A673 (cell line): ENCODE data around the gene FBLN5. TPM values are rescaled to one million over a fixed set of nuclear protein-coding genes. Genes with fewer than 3 reads are reported as not detected.

ENCODE experiments used
- BruUV-seq: library from RNA; stranded (reverse); fragments of 400-500 nt; replicated peaks from 2 replicates; lab custom pipeline; 2021; lab: Mats Ljungman, UMichigan
- CTCF ChIA-PET: fragments of 300-600 bp; sonication (Branson Sonifier 250); formaldehyde crosslinking; loops from one replicate; lab custom pipeline; 2022; ENCODE audit warnings: antibody characterized with exemption; lab: Charles Lee
- POLR2A ChIA-PET: fragments of 300-600 bp; sonication (Branson Sonifier 250); formaldehyde crosslinking; loops from one replicate; lab custom pipeline; 2022; ENCODE audit warnings: antibody characterized with exemption; ENCODE audit not compliant: low non-redundant PET; lab: Charles Lee
- DNase-seq: peaks from one replicate; pipeline ENCODE4 v3.0.0-alpha.2; 2015; ENCODE audit warnings: low spot score
- H3K27ac ChIP-seq: fragments of 200-600 bp; sonication (generic); 2 replicates; pipeline ENCODE4 v1.5.1; 2016; ENCODE audit warnings: mixed run types, low read depth, mild to moderate bottlenecking, mixed read lengths, antibody characterized with exemption, low read length; ENCODE audit not compliant: poor library complexity, severe bottlenecking
- H3K27me3 ChIP-seq: fragments of 200-600 bp; sonication (generic); replicated peaks from 2 replicates; pipeline ENCODE4 v1.6.1; 2017; ENCODE audit warnings: mixed run types, low read depth, mild to moderate bottlenecking, mixed read lengths, antibody characterized with exemption, low read length; ENCODE audit not compliant: insufficient read depth, poor library complexity
- H3K36me3 ChIP-seq: fragments of 200-600 bp; sonication (generic); 2 replicates; pipeline ENCODE4 v1.6.1; 2016; ENCODE audit warnings: mixed run types, mild to moderate bottlenecking, mixed read lengths, antibody characterized with exemption, low read length; ENCODE audit not compliant: insufficient read depth, poor library complexity, severe bottlenecking
- H3K4me1 ChIP-seq: fragments of 200-600 bp; sonication (generic); 2 replicates; pipeline ENCODE4 v1.6.1; 2017; ENCODE audit warnings: mixed run types, mild to moderate bottlenecking, mixed read lengths, antibody characterized with exemption, low read length; ENCODE audit not compliant: insufficient read depth, poor library complexity, severe bottlenecking
- H3K4me3 ChIP-seq: fragments of 200-600 bp; sonication (generic); 2 replicates; pipeline ENCODE4 v1.5.1; 2016; ENCODE audit warnings: low read depth, mixed run types, mild to moderate bottlenecking, mixed read lengths, low read length; ENCODE audit not compliant: poor library complexity, severe bottlenecking
- H3K9me3 ChIP-seq: fragments of 200-600 bp; sonication (generic); 2 replicates; pipeline ENCODE4 v1.6.1; 2016; ENCODE audit warnings: mixed run types, low read depth, mild to moderate bottlenecking, mixed read lengths, antibody characterized with exemption, low read length; ENCODE audit not compliant: poor library complexity, severe bottlenecking
- CTCF ChIP-seq: fragments of 300-800, 200-600 bp; sonication (generic); conservative IDR thresholded peaks from 2 replicates; pipeline ENCODE4 v1.5.1; 2017; ENCODE audit warnings: low read depth, mild to moderate bottlenecking, antibody characterized with exemption, low read length, moderate library complexity, mixed read lengths
- EZH2 ChIP-seq: fragments of 200-600 bp; sonication (generic); IDR thresholded peaks from 2 replicates; pipeline ENCODE4 v1.6.1; 2017; ENCODE audit warnings: borderline replicate concordance, low read depth, mild to moderate bottlenecking, mixed read lengths, antibody characterized with exemption, low read length; ENCODE audit not compliant: poor library complexity, severe bottlenecking
- intact Hi-C: fragments of 100-400 bp; cut with micrococcal nuclease; formaldehyde crosslinking; loops from one replicate; pipeline ENCODE4 v1.10.0; 2022; ENCODE audit not compliant: unreplicated experiment
- total RNA-seq: library from RNA; stranded (reverse); gene quantifications from 2 replicates; pipeline ENCODE4 v1.2.3, GENCODE V29; 2021

The FBLN5 gene
- total RNA-seq, 1 experiment from 2014 or later = 10.7 TPM

GRCh38 chr14:91829511-91829910, 118.0 kb downstream of the FBLN5 start:
- BruUV-seq = no TSS peak
- intact Hi-C loops = no loop called here
- CTCF ChIA-PET = no interaction called here

GRCh38 chr14:91827746-91828145, 119.7 kb downstream of the FBLN5 start:
- Histone ChIP-seq H3K27ac (no peak overlapping the region), H3K36me3 (no peaks in the 10 kb centered on the region), H3K27me3 (peaks cover 67% of the 10 kb centered on the region), H3K4me1 (no peaks in the 10 kb centered on the region), H3K4me3 (no peak overlapping the region), H3K9me3 (no peaks in the 10 kb centered on the region)
- DNase-seq = no peak
- CTCF ChIA-PET = no interaction called here
- no TSS peak for BruUV-seq
- TF ChIP-seq EZH2 (no peak), CTCF (no peak)
- intact Hi-C loops = no loop called here
- POLR2A ChIA-PET = no interaction called here

More at GRCh38 chr14:91829511-91829910, 118.0 kb downstream of the FBLN5 start:
- Histone ChIP-seq H3K27ac (no peak overlapping the region), H3K4me3 (no peak overlapping the region), H3K4me1 (no peaks in the 10 kb centered on the region), H3K36me3 (no peaks in the 10 kb centered on the region), H3K27me3 (peaks cover 83% of the 10 kb centered on the region), H3K9me3 (no peaks in the 10 kb centered on the region)
- POLR2A ChIA-PET = no interaction called here
- no peak for DNase-seq
- TF ChIP-seq EZH2 (no peak), CTCF (no peak)

Other genes starting within 250 kb of the FBLN5 start
- not detected in 2 replicates for gene CATSPERB, start 215.6 kb downstream of the FBLN5 start, total RNA-seq
- gene TC2N, start 80.2 kb downstream of the FBLN5 start, total RNA-seq = 0.45 and 0.59 TPM in 2 replicates
- gene TRIP11, start 92.4 kb upstream of the FBLN5 start, total RNA-seq = 39.7 and 46.9 TPM in 2 replicates
- gene ATXN3, start 158.9 kb upstream of the FBLN5 start, total RNA-seq = 27.3 and 32.4 TPM in 2 replicates
- 140 and 154 TPM in 2 replicates for gene NDUFB1, start 174.0 kb upstream of the FBLN5 start, total RNA-seq
- gene CPSF2, start 174.3 kb upstream of the FBLN5 start, total RNA-seq = 119 and 129 TPM in 2 replicates